Activated B cell treated with CpG ODN at 0.5 μM for 24 hours (primary cell): ENCODE data around the gene TPP2. TPM values are rescaled to one million over a fixed set of nuclear protein-coding genes. Genes with fewer than 3 reads are reported as not detected.

Experiments used
- ATAC-seq: fragments of 200-7000 bp; cut with Tn5 transposase; one replicate; pipeline ENCODE4 v1.10.0; 2021; ENCODE audit warnings: low read depth, mild to moderate bottlenecking, moderate library complexity
- CTCF ChIA-PET: fragments of 350-600 bp; sonication (Branson Sonifier 250); formaldehyde crosslinking; loops from one replicate; lab custom pipeline; 2021; ENCODE audit warnings: antibody characterized with exemption; lab: Charles Lee
- POLR2A ChIA-PET: fragments of 350-600 bp; sonication (Branson Sonifier 250); formaldehyde crosslinking; loops from one replicate; lab custom pipeline; 2021; ENCODE audit warnings: antibody characterized with exemption; lab: Charles Lee
- DNase-seq: peaks from one replicate; pipeline ENCODE4 v3.0.0; 2022
- H3K27ac Mint-ChIP-seq: one replicate; pipeline ENCODE4 v1.8.0; 2020; ENCODE audit warnings: mixed read lengths
- H3K27me3 Mint-ChIP-seq: one replicate; pipeline ENCODE4 v1.8.0; 2021; ENCODE audit warnings: mixed read lengths
- H3K36me3 Mint-ChIP-seq: one replicate; pipeline ENCODE4 v1.8.0; 2021; ENCODE audit warnings: low read depth, mixed read lengths
- H3K4me1 Mint-ChIP-seq: one replicate; pipeline ENCODE4 v1.8.0; 2021; ENCODE audit warnings: mixed read lengths
- H3K4me3 Mint-ChIP-seq: one replicate; pipeline ENCODE4 v1.8.0; 2020; ENCODE audit warnings: mild to moderate bottlenecking, mixed read lengths
- H3K9me3 Mint-ChIP-seq: one replicate; pipeline ENCODE4 v1.8.0; 2020; ENCODE audit warnings: mixed read lengths
- intact Hi-C: fragments of 100-400 bp; cut with micrococcal nuclease; formaldehyde crosslinking; loops from one replicate; pipeline ENCODE4 v1.15.1; 2024
- total RNA-seq: library from RNA; stranded (reverse); gene quantifications from 2 replicates; pipeline ENCODE4 v1.2.3, GENCODE V29; 2022
- TF ChIP-seq, protein P1 (sequence below): fragments of 200-600 bp; IDR thresholded peaks from one replicate; pipeline ENCODE4 v1.8.0; 2022; ENCODE audit warnings: antibody characterized with exemption, mild to moderate bottlenecking

TPP2 gene
- total RNA-seq, result 43.7 and 53.1 TPM in 2 replicates

DNA sequence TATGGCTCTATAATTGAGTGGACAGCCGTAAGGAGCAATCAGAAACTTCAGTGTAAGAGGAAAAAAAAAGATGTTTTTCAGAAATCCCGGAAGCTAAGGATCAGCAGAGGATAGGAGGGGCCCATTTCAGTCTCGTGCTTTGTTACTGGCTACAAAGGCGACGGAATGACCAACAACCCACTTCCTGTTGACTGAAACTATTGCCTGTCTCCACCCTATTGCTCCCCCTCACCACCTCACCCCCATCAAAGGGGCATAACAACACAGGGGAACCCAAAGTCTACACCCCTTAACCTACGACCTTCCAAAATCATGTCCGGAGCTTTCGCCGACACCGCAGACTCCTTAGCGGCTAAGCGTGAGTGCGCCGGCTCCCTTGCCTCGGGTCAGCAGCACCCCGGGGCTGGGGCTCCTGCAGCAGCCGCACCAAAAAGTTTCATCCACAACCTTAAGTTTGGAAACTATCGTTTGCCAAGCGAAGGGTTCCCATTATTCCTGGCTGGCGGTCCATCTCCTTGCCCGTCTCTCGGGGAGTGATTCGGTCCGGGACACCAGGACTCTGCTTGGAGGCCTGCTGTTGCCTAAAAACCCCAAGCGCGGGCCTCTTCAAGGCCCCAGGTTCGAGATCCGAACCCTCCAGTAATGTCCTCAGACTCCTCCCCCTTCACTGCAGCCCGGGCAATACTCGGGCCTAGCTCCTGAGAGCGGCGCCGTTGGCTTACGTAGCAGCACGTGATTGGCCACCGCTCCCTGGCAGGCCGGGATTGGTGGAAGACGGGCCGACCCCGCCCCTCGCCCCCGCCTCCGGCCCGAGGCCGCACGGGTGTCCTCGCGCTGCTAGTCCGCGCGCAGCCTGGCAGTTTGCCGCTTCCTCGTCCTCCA is at the start of gene TPP2:
TPP2 (plus strand) TSS at position 840 of the 882 bp plus-strand sequence. CDS start 53 bp downstream, outside the sequence.
- H3K27ac Mint-ChIP-seq, result peak within 1 kb of the TSS; percentile 98
- peaks cover 19% of the 10 kb centered on the region for H3K36me3 Mint-ChIP-seq
- ATAC-seq (peak; percentile 92), DNase-seq (peak; percentile 97)
- intact Hi-C loops, result loop anchor here (1.0 kb wide), 4 partner anchors 177 to 250 kb away; partner anchors contain the start of genes ERCC5 and TEX30
- ChIA-PET CTCF (interaction anchor here (1.1 to 7.1 kb wide), 3 partner anchors 14 to 250 kb away, joined by 3 to 48 read pairs (median 6); partner anchors contain the start of gene ERCC5), POLR2A (interaction anchor here (0.6 to 7.8 kb wide), 17 partner anchors 9 to 1922 kb away, joined by 3 to 235 read pairs (median 4); partner anchors contain the start of genes ERCC5, TEX30 and TMTC4)
- TF ChIP-seq, protein P1, sequence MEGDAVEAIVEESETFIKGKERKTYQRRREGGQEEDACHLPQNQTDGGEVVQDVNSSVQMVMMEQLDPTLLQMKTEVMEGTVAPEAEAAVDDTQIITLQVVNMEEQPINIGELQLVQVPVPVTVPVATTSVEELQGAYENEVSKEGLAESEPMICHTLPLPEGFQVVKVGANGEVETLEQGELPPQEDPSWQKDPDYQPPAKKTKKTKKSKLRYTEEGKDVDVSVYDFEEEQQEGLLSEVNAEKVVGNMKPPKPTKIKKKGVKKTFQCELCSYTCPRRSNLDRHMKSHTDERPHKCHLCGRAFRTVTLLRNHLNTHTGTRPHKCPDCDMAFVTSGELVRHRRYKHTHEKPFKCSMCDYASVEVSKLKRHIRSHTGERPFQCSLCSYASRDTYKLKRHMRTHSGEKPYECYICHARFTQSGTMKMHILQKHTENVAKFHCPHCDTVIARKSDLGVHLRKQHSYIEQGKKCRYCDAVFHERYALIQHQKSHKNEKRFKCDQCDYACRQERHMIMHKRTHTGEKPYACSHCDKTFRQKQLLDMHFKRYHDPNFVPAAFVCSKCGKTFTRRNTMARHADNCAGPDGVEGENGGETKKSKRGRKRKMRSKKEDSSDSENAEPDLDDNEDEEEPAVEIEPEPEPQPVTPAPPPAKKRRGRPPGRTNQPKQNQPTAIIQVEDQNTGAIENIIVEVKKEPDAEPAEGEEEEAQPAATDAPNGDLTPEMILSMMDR, result no peak
- peaks cover 60% of the 10 kb centered on the region for H3K4me1 Mint-ChIP-seq
- H3K9me3 Mint-ChIP-seq, result no peaks in the 10 kb centered on the region
- H3K4me3 Mint-ChIP-seq, result peak within 1 kb of the TSS; percentile 96
- H3K27me3 Mint-ChIP-seq, result no peaks in the 10 kb centered on the region

DNA sequence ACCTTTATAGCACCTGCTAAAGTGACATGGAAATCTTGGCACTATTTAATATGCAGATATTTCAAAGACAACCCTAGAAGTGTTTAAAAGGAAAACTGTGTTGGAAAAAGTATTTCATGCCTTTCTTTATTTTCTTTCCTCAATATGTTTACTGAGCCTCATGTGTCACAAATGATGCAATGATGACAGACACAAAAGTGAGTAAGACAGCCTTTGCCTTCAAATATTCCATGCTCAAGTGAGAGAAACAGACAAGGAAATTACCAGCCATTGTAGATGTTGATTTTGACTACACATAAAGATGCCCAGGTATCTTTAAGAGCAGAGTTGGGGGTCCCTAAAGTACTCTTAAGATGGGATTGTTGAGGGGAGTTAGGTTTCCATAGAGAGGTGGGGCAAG is 48.0 kb upstream of the TPP2 start:
- DNase-seq, result no peak
- TF ChIP-seq, protein P1, result no peak
- POLR2A ChIA-PET, result no interaction called here
- Mint-ChIP-seq H3K27me3 (peaks cover 10% of the 10 kb centered on the region), H3K4me3 (no peak overlapping the region), H3K4me1 (no peaks in the 10 kb centered on the region), H3K9me3 (no peaks in the 10 kb centered on the region), H3K36me3 (no peaks in the 10 kb centered on the region), H3K27ac (no peak overlapping the region)
- ATAC-seq, result no peak
- intact Hi-C loops, result no loop called here
- CTCF ChIA-PET, result no interaction called here

- H3K4me1 Mint-ChIP-seq, result no peaks in the 10 kb centered on the region
- H3K27ac Mint-ChIP-seq, result no peak overlapping the region
- ATAC-seq (no peak), DNase-seq (no peak)
- CTCF ChIA-PET, result no interaction called here
- POLR2A ChIA-PET, result no interaction called here
- TF ChIP-seq, protein P1, result no peak
- H3K4me3 Mint-ChIP-seq, result no peak overlapping the region
- H3K27me3 Mint-ChIP-seq, result peaks cover 8% of the 10 kb centered on the region
- no peaks in the 10 kb centered on the region for H3K9me3 Mint-ChIP-seq
- intact Hi-C loops, result no loop called here
- no peaks in the 10 kb centered on the region for H3K36me3 Mint-ChIP-seq
Observed at GRCh38 chr13:102550507-102550906, 46.3 kb upstream of the TPP2 start.

GRCh38 chr13:102555914-102556553 is 40.8 kb upstream of the TPP2 start:
- DNase-seq, result no peak
- Mint-ChIP-seq H3K36me3 (no peaks in the 10 kb centered on the region), H3K4me1 (no peaks in the 10 kb centered on the region), H3K9me3 (no peaks in the 10 kb centered on the region), H3K27ac (no peak overlapping the region), H3K27me3 (peaks cover 6% of the 10 kb centered on the region), H3K4me3 (no peak overlapping the region)
- TF ChIP-seq, protein P1, result no peak
- ATAC-seq, result no peak
- CTCF ChIA-PET, result interaction anchor here (1.0 to 1.9 kb wide), 7 partner anchors 17 to 1983 kb away, joined by 3 to 14 read pairs (median 5); no protein-coding TSS in a partner anchor
- POLR2A ChIA-PET, result no interaction called here
- intact Hi-C loops, result loop anchor here (1.0 kb wide), 2 partner anchors 1042 to 1412 kb away; no protein-coding TSS in a partner anchor
